D341Med (cell line): Measurements from ENCODE around the gene CYBA.

Experiments used
- DNase-seq: peaks from one replicate; pipeline ENCODE4 v3.0.0; 2012; ENCODE audit warnings: low spot score

The CYBA gene

GRCh38 chr16:88631384-88631783 lies 19.5 kb downstream of the CYBA start:
- no peak for DNase-seq

- no peak for DNase-seq
Observed at GRCh38 chr16:88630941-88631340, 19.9 kb downstream of the CYBA start.

DNA sequence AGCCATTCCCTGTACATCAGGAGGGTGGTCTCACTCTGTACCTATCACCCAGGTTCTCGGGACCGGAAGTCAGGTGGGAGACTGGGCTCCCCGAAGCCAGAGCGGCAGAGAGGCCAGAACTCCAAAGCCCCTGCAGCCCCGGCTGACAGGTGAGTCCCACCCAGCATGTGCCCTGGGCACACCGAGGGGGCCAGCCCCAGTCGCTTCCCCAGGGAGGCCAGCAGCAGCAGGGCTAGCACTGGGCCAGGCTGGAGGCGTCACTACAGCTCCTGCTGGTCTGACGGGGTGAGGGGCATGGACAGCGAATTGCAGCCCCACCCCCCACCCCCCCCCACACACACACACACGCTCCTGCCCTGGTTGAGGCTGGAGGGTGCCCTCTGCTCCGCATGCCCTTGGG lies 20.4 kb downstream of the CYBA start:
- no peak for DNase-seq

- DNase-seq: no peak
Observed at GRCh38 chr16:88629835-88630234, 21.0 kb downstream of the CYBA start.

GRCh38 chr16:88628512-88628974 lies 22.3 kb downstream of the CYBA start:
- peak; percentile 75 for DNase-seq

DNA sequence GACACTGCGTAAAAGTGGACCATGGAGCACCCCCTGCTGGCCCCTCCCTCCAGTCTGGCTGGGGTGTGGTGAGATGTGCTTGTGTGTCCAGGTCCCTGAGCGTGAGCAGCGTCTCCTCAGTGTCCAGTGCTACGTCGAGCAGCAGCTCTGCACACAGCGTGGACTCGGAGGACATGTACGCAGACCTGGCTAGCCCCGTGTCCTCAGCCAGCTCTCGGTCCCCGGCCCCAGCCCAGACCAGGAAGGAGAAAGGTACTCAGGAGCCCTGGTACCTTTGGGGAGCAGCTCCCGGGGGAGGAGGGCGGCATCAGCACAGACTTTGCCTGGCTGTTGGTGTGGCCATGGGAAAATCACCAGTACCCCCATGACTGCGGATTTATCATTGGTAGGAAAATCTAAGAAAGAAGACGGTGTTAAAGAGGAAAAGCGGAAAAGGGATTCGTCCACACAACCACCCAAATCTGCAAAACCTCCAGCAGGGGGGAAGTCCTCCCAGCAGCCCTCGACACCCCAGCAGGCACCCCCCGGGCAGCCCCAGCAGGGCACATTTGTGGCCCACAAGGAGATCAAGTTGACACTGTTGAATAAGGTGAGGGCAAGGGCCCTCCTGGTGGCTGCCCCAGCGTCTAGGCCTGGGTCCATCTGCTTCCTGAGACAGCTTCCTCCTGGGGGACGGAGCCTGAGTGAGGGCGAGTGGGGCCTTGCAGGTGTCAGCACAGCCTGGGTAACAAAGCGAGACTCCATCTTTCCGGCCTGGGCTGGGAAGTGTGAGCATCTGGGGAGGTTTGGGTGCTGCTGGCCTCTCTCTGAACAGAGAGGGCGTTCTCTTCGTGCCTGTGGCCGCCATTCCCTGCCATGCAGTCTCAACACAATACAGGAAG lies 23.1 kb downstream of the CYBA start:
- no peak for DNase-seq

DNA sequence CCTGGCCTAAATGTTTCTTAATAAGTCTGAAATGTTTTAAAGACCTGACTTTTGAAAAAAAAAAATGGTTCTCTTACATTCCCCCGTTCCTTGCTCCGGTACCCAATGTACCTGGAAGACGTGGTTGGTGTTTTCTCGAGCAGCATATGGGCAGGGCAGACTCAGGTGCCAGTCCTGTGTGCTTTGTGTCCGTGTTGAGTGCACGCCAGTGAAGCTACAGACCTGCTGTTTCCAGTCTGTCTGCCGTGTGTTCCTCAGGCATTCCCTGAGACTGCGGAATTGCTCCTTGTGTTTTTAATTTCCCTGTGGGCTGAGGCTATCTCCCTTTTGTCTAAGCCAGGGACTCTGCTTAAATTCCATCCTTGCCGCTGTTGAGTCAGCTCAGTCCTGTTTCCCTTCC lies 24.2 kb downstream of the CYBA start:
- DNase-seq: no peak

GRCh38 chr16:88624977-88625576 lies 25.8 kb downstream of the CYBA start:
- DNase-seq: no peak

DNA sequence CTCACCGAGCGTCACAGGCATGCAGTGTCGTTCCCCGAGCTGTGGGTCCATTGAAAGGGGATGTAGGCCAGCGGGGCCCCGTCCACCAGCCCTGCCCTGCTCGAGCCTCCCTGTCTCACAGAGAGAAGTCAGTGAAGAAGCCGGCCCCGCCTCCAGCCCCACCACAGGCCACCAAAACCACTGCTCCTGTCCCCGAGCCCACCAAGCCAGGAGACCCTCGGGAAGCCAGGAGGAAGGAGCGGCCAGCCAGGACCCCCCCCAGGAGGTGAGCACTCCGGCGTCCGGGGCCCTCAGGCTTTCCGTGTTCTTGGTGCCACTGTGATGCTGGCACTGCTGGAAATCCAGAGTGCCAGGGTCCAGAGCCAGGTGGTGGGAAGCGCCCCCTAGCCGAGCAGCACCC lies 26.4 kb downstream of the CYBA start:
- no peak for DNase-seq

DNA sequence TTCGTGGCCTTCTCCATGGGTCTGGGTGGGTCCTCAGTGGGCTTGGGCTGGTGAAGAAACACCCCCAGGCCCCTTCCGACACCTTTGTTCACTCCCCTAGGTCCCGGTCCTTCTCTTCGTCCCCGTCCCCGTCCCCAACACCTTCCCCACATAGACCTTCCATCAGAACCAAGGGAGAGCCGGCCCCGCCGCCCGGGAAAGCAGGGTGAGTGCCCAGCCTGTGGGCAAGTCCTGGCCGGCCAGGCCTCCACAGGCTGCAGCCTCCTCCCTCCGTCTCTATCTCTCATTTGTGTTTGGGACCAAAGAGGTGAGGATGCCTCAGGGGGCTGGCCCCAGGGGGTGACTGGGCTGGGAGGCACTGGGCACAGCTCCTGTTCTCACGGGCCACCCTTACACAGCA lies 27.0 kb downstream of the CYBA start:
- no peak for DNase-seq

DNA sequence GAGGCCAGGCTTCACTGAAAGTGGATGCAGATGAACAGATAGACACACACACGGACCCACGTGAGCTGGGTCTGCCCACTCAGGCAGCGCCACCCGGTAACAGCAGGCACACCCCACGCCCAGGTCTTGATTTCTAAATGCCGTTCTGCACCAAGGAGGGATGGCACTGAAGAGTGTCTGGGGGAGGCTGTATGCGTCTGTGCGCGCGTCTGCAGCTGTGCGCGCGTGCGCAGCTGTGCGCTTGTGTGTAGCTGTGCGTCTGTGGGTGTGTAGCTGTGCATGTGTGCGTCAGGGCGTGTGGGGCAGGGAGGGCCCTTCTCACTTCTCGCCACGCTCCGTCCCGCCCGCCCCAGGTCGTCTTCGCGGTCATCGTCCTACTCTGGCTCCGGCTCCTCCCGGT lies 28.0 kb downstream of the CYBA start:
- DNase-seq: no peak

DNA sequence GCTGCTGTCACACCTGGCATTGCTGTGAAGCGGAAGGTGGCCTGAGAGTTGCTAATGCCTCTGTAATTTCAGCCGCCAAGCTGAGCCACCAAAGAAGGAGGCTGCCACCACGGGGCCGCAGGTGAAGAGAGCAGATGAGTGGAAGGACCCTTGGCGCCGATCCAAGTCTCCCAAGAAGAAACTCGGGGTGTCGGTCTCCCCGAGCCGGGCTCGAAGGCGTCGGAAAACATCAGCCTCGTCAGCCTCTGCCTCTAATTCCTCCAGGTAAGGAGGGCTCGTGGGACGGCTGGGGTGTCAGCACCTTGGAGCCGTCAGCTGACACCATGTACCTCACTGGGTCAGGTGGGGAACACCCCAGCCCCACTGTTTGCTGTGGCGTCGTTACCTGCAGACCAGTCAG lies 28.7 kb downstream of the CYBA start:
- no peak for DNase-seq

GRCh38 chr16:88619859-88620815 lies 30.7 kb downstream of the CYBA start:
- no peak for DNase-seq

- DNase-seq: no peak
Observed at GRCh38 chr16:88618956-88619667, 31.7 kb downstream of the CYBA start.

DNA sequence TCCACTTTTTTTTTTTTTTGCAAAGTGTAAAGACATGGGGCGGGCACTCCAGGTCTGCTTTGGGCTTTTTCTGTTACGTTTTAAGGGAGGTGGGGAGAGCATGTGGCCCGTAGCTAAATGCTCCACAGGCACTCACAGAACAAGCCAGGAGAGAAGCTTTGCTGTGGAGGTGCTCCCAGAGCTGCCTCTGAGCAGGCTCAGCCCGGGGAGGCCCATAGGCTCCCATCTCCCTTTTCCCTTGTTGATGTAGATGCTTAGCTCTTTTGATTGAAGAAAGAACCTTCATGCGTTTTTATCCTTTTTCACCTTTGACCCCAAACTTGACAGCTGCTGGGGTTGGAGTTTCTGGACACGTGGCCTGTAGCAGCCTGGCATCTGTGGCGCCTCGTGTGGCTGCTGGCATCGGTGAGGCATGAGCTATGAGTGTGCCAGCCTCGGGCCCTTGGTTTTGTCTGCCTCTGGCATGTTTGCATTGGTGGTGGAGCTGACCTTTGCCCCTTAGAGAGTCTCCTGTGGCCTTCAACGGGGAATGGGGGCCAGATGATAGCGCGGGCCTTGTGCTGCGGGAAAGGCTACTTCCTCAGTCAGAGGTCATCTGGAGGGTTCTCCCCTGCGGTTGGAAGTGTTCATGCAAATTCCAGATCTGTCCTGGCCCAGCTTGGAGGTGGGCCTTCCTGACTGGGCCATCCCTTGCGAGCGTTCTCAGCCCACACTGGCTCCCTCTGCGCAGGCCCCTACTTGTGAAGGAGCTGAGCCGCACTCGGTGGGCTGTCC lies 32.5 kb downstream of the CYBA start:
- DNase-seq: no peak

DNA sequence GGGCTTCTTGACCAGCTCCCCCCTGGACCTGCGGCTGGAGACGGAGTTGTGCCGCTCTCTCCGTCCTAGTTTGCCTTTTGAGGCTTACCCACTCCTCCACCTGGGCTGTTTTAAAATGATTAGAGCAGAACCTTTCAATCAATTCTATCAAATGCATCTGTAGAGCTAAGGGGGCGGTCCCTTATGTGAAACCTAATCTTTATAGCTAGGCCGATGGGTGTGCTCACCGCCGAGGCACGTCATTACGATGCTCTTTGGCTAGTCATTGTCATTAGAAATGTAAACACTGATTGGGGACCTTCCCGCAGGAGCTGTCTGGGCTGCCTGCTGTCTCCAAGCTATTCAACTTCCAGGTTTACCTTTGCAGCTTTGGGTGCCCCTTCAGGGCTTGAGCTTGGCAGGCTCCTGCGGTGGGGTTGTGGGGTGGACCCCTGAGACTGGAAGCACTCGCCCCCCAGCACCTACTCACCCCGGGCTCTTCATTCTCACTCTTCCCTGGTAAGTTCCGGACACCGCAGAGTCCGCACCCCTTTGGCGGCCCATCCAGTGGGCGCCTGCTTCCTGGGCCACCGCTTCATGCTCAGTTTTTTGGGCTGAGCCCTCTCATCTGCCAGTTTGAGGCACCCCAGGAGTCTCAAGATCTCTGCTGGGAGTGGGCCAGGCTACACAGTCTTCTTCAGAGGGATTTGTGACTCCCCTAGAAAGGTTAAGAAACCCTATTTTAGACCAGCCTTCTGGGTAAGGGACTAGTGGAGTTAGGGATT lies 33.4 kb downstream of the CYBA start:
- no peak for DNase-seq

- DNase-seq: no peak
Observed at GRCh38 chr16:88616736-88617135, 34.1 kb downstream of the CYBA start.

DNA sequence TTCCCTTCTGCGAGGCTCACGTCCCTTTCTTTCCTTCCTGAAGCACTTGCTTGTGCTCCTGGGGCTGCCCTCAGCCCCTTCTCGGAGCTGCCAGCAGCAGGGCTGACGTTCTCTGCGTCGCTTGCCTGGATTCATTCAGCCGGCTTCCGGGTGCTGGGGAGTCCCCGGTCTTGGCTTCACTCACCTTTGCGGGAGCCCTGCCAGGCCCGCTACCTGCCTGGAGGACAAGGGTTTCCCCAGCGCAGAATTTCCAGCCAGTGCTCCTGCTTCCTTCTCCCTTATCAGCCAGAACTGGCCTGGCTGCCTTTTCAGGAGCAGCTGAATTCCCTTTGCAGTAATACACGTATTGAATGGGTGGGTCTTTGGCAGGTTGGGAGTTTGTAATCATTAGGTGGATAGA lies 34.5 kb downstream of the CYBA start:
- DNase-seq: no peak

DNA sequence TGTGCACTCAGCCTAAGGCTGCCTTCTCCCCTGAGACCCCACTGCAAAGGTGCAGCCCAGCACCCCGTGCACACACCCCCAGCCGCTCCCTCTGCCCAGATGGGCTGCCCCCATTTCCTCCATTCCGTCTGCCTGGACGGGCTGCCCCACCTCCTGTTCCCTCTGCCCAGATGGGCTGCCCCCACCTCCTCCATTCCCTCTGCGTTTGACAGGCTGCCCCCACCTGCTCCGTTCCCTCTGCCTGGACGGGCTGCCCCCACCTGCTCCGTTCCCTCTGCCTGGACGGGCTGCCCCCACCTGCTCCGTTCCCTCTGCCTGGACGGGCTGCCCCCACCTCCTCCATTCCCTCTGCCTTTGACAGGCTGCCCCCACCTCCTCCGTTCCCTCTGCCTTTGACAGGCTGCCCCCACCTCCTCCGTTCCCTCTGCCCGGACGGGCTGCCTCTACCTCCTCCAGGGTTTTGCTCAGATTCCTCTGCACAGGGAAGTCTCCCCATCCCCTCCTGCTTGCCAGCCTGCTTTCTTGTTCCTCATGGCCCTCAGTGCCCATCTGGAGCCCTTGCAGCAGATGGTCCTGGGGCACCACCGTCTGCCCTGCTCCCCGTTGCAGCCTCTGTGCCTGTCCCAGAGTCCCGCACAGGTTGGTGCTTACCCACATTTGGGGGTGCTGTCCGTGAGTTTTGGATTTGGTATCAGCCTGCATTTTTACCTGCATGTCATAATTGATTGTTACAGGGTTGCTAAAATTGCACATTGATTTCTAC lies 35.9 kb downstream of the CYBA start:
- DNase-seq: peak; percentile 72
